GM18505 (cell line): Measurements from ENCODE around the gene GREM1.

Source experiments
- ATAC-seq: cut with Tn5 transposase; IDR thresholded peaks from one replicate; pipeline ENCODE4 v1.9.1; 2021; ENCODE audit not compliant: unreplicated experiment
- POLR2A ChIP-seq: IDR thresholded peaks from 4 replicates; pipeline ENCODE4 v1.6.1; 2011; ENCODE audit warnings: borderline replicate concordance; ENCODE audit not compliant: insufficient read depth, insufficient read length; ENCODE audit errors: extremely low read depth

The GREM1 gene

GRCh38 chr15:32717426-32718226, at the start of gene GREM1:
GREM1 (plus strand) TSS chr15:32718004; CDS start chr15:32730691, 12,687 bp downstream.
- ATAC-seq: no peak
- TF ChIP-seq POLR2A: no peak

GRCh38 chr15:32668942-32669341, 48.9 kb upstream of the GREM1 start:
- no peak for TF ChIP-seq POLR2A
- ATAC-seq: no peak

- no peak for TF ChIP-seq POLR2A
- ATAC-seq: no peak
These were observed 47.8 kb upstream of the GREM1 start for GRCh38 chr15:32669896-32670611.

GRCh38 chr15:32670623-32671022, 47.2 kb upstream of the GREM1 start:
- no peak for TF ChIP-seq POLR2A
- ATAC-seq: no peak

GRCh38 chr15:32671339-32672325, 46.2 kb upstream of the GREM1 start:
- no peak for TF ChIP-seq POLR2A
- no peak for ATAC-seq

- ATAC-seq: no peak
These were observed 43.1 kb upstream of the GREM1 start for GRCh38 chr15:32674681-32675080.

GRCh38 chr15:32675466-32675865, 42.3 kb upstream of the GREM1 start:
- ATAC-seq: no peak
- TF ChIP-seq POLR2A: no peak

More at GRCh38 chr15:32674681-32675080, 43.1 kb upstream of the GREM1 start:
- no peak for TF ChIP-seq POLR2A

GRCh38 chr15:32676169-32676568, 41.6 kb upstream of the GREM1 start:
- TF ChIP-seq POLR2A: no peak
- ATAC-seq: no peak

GRCh38 chr15:32677238-32677750, 40.5 kb upstream of the GREM1 start:
- no peak for TF ChIP-seq POLR2A
- ATAC-seq: no peak

- ATAC-seq: no peak
These were observed 38.5 kb upstream of the GREM1 start for GRCh38 chr15:32679298-32679690.

GRCh38 chr15:32682569-32682968, 35.2 kb upstream of the GREM1 start:
- no peak for TF ChIP-seq POLR2A
- ATAC-seq: no peak

More at GRCh38 chr15:32679298-32679690, 38.5 kb upstream of the GREM1 start:
- no peak for TF ChIP-seq POLR2A

GRCh38 chr15:32682977-32683630, 34.7 kb upstream of the GREM1 start:
- no peak for ATAC-seq
- no peak for TF ChIP-seq POLR2A
